Esophagus squamous epithelium (tissue), 5 donors: ENCODE results near the gene CABLES1. TPM values are rescaled to one million over a fixed set of nuclear protein-coding genes. Genes with fewer than 3 reads are reported as not detected.

Experiments used
- DNase-seq: peaks from one replicate; lab custom pipeline; 2025; lab: John Stamatoyannopoulos, UW
- H3K27ac ChIP-seq, 4 donors: fragments of 200-600 bp; sonication (generic); one replicate each; pipeline ENCODE4 v1.5.1; 2016 to 2019; ENCODE audit warnings: mild to moderate bottlenecking in 1 of 4
- H3K27me3 ChIP-seq, 4 donors: fragments of 200-600 bp; sonication (generic); 1 replicate in 3 of 4; 2 replicates in 1 of 4; pipeline versions ENCODE4 v1.5.1 to v1.6.0; 2017 to 2021; ENCODE audit warnings: antibody characterized with exemption in 1 of 4
- H3K36me3 ChIP-seq, 3 donors: fragments of 200-600 bp; sonication (generic); one replicate each; pipeline ENCODE4 v1.5.1; 2016 to 2019
- H3K4me1 ChIP-seq, 3 donors: fragments of 200-600 bp; sonication (generic); one replicate each; pipeline ENCODE4 v1.5.1; 2017 to 2019
- H3K4me3 ChIP-seq, 4 donors: fragments of 200-600 bp; sonication (generic); 1 replicate in 3 of 4; 2 replicates in 1 of 4; pipeline ENCODE4 v1.5.1; 2016 to 2019; ENCODE audit warnings: mild to moderate bottlenecking in 2 of 4, moderate library complexity in 1 of 4
- H3K9me3 ChIP-seq, 3 donors: fragments of 200-600 bp; sonication (generic); one replicate each; pipeline ENCODE4 v1.5.1; 2016 to 2019
- CTCF ChIP-seq, 6 experiments: fragments of 450-650 bp in 4 of 6; fragments of 200-600 bp in 2 of 6; sonication (generic) in 2 of 6; IDR thresholded peaks; one replicate each; pipeline ENCODE4 v1.5.1; 2016 to 2019; ENCODE audit warnings: antibody characterized with exemption in 6 of 6, mild to moderate bottlenecking in 4 of 6, moderate library complexity in 4 of 6
- POLR2A ChIP-seq, 4 donors: fragments of 450-650 bp; IDR thresholded peaks; one replicate each; pipeline ENCODE4 v1.6.1; 2017; ENCODE audit warnings: antibody characterized with exemption in 4 of 4, mild to moderate bottlenecking in 4 of 4, moderate library complexity in 3 of 4
- WGBS, 2 donors: methylation state at CpG; one replicate each; pipeline ENCODE4 v1.1.5; 2018; 5-methylcytosine and 5-hydroxymethylcytosine counted together
- intact Hi-C: fragments of 100-400 bp; cut with DNase I; formaldehyde crosslinking; loops from one replicate; pipeline ENCODE4 v1.15.0; 2022
- total RNA-seq, 4 donors: library from RNA; depleted of rRNA; stranded (reverse); fragments of >200 nt; gene quantifications; one replicate each; pipeline ENCODE4 v1.1.0, GENCODE V29; 2016
- donor health status: DM: yes; HTN: yes; CAD: no.

CABLES1 gene
- total RNA-seq, 4 donors from 2014 or later, result 4.4 to 9.9 (median 8.5) TPM

GRCh38 chr18:23209796-23210195 is 74.5 kb downstream of the CABLES1 start:
- Histone ChIP-seq H3K4me1 (peaks cover 4 to 55% (median 4%) of the 10 kb centered on the region in 3 donors), H3K36me3 (peaks cover 0 to 21% (median 0%) of the 10 kb centered on the region in 3 donors), H3K9me3 (no peaks in the 10 kb centered on the region), H3K4me3 (no peak overlapping the region), H3K27ac (no peak overlapping the region), H3K27me3 (no peaks in the 10 kb centered on the region)
- TF ChIP-seq CTCF (IDR thresholded peaks at IDR 0.05), result no peak
- TF ChIP-seq POLR2A (IDR thresholded peaks at IDR 0.05), result no peak
- 80 to 87% methylated on average over 7 of the region's 7 CpGs for WGBS, 2 donors
- no peak for DNase-seq
- intact Hi-C loops, result no loop called here

DNA sequence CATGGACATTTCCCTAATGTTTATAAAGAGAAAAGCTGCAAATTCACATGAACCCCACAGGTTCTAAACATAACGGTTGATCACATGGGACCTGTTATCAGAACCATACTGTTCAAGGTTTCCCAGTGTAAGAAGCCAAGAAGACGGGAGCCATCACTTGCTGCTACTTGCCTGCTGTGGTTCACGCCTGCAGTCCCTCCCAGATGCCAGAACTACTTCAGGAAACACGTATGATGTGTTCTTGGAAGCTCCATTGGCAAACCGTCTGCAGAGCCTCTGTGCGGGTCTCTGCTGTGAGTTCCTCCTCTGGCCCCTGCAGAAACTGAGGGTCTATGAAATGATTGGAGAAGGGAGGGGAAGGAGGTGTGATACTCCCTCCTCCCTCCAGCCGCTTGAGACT is 75.2 kb downstream of the CABLES1 start:
- no peak for DNase-seq
- TF ChIP-seq POLR2A (IDR thresholded peaks at IDR 0.05) (no peak), CTCF (IDR thresholded peaks at IDR 0.05) (no peak)
- Histone ChIP-seq H3K4me3 (no peak overlapping the region), H3K4me1 (peaks cover 4 to 55% (median 4%) of the 10 kb centered on the region in 3 donors), H3K27ac (no peak overlapping the region), H3K36me3 (peaks cover 0 to 26% (median 0%) of the 10 kb centered on the region in 3 donors), H3K9me3 (no peaks in the 10 kb centered on the region), H3K27me3 (no peaks in the 10 kb centered on the region)
- 53 to 60% methylated on average over 4 of the region's 7 CpGs for WGBS, 2 donors
- intact Hi-C loops, result no loop called here

- WGBS, 2 donors, result 57 to 89% methylated on average over 2 to 3 of the region's 3 CpGs
- intact Hi-C loops, result no loop called here
- Histone ChIP-seq H3K27ac (no peak overlapping the region), H3K36me3 (peaks cover 0 to 26% (median 0%) of the 10 kb centered on the region in 3 donors), H3K9me3 (no peaks in the 10 kb centered on the region), H3K4me1 (peaks cover 4 to 55% (median 4%) of the 10 kb centered on the region in 3 donors), H3K27me3 (no peaks in the 10 kb centered on the region), H3K4me3 (no peak overlapping the region)
- no peak for DNase-seq
- TF ChIP-seq POLR2A (IDR thresholded peaks at IDR 0.05), result no peak
- TF ChIP-seq CTCF (IDR thresholded peaks at IDR 0.05), result no peak
Observed at GRCh38 chr18:23211146-23211545, 75.9 kb downstream of the CABLES1 start.

- WGBS, 2 donors, result 70 to 86% methylated on average over 2 to 3 of the region's 3 CpGs
- H3K4me3 ChIP-seq, result no peak overlapping the region
- H3K9me3 ChIP-seq, result no peaks in the 10 kb centered on the region
Observed at GRCh38 chr18:23212161-23212560, 76.9 kb downstream of the CABLES1 start.

GRCh38 chr18:23213200-23213599 is 77.9 kb downstream of the CABLES1 start:
- Histone ChIP-seq H3K4me3 (no peak overlapping the region), H3K36me3 (peaks cover 0 to 24% (median 0%) of the 10 kb centered on the region in 3 donors), H3K27me3 (no peaks in the 10 kb centered on the region), H3K9me3 (no peaks in the 10 kb centered on the region), H3K4me1 (peaks cover 4 to 41% (median 4%) of the 10 kb centered on the region in 3 donors), H3K27ac (no peak overlapping the region)
- no peak for TF ChIP-seq POLR2A (IDR thresholded peaks at IDR 0.05)
- no peak for TF ChIP-seq CTCF (IDR thresholded peaks at IDR 0.05)
- intact Hi-C loops, result no loop called here
- DNase-seq, result no peak

More at GRCh38 chr18:23212161-23212560, 76.9 kb downstream of the CABLES1 start:
- Histone ChIP-seq H3K4me1 (peaks cover 4 to 50% (median 4%) of the 10 kb centered on the region in 3 donors), H3K27me3 (no peaks in the 10 kb centered on the region), H3K27ac (no peak overlapping the region), H3K36me3 (peaks cover 0 to 26% (median 0%) of the 10 kb centered on the region in 3 donors)
- no peak for TF ChIP-seq CTCF (IDR thresholded peaks at IDR 0.05)
- TF ChIP-seq POLR2A (IDR thresholded peaks at IDR 0.05), result no peak
- intact Hi-C loops, result no loop called here
- no peak for DNase-seq
